ENCODE results near the gene CLEC18B.

DNA sequence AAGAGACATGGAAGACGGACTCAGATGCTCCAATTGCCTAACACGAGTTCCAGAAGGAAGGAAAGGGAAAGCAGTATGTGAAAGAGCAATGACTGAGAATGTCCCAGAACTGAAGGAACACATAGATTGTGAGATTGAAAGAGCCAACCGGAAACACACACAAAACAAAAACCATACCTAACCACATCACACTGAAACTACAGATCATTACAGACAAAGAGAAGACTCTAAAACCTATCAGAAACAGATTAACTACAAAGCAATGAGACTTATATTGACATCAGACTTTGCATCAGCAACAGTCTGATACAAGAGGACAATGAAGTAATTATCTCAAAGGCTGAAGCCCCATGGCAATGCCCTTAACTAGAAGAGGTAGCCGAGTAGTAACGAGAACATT, 45.6 kb upstream of the CLEC18B start:
- TF ChIP-seq GATA2 (IDR thresholded peaks at IDR 0.05; ENCODE audit: low read depth, low read length) = no peak
- no peak for TF ChIP-seq GATA3 (IDR thresholded peaks at IDR 0.05; ENCODE audit: low read depth, low read length)
